Psoas muscle (tissue), 8 donors: ENCODE measurements around the gene SLX9. TPM values are rescaled to one million over a fixed set of nuclear protein-coding genes. Genes with fewer than 3 reads are reported as not detected.

Source experiments
- ATAC-seq, 4 donors: fragments of 200-7000 bp; cut with Tn5 transposase; one replicate each; pipeline ENCODE4 v1.9.1; 2020; ENCODE audit warnings: moderate library complexity in 3 of 4, mild to moderate bottlenecking in 2 of 4
- DNase-seq, 2 donors: peaks; one replicate each; pipeline ENCODE4 v3.0.0-alpha.2; 2020
- H3K27ac ChIP-seq: fragments of 200-600 bp; one replicate; pipeline ENCODE4 v1.8.0; 2022
- H3K27me3 ChIP-seq, 3 donors: fragments of 200-600 bp in 1 of 3; one replicate each; pipeline versions ENCODE4 v1.6.1 to v1.8.0; 2013 to 2022; ENCODE audit warnings: low read length in 2 of 3, mild to moderate bottlenecking in 2 of 3, moderate library complexity in 1 of 3; ENCODE audit not compliant: insufficient read depth in 3 of 3
- H3K36me3 ChIP-seq, 2 donors: fragments of 200-600 bp in 1 of 2; one replicate each; pipeline versions ENCODE4 v1.6.1 to v1.8.0; 2013 to 2022; ENCODE audit warnings: low read depth in 1 of 2, mild to moderate bottlenecking in 1 of 2, moderate library complexity in 1 of 2; ENCODE audit not compliant: insufficient read depth in 1 of 2
- H3K4me1 ChIP-seq: fragments of 200-600 bp; one replicate; pipeline ENCODE4 v1.8.0; 2022
- H3K4me3 ChIP-seq: fragments of 200-600 bp; one replicate; pipeline ENCODE4 v1.8.0; 2022; ENCODE audit warnings: mild to moderate bottlenecking
- H3K9me3 ChIP-seq: fragments of 200-600 bp; one replicate; pipeline ENCODE4 v1.8.0; 2022
- CTCF ChIP-seq: fragments of 200-600 bp; IDR thresholded peaks from one replicate; pipeline ENCODE4 v1.8.0; 2022; ENCODE audit warnings: antibody characterized with exemption
- WGBS, 3 donors: extraction: QIAGEN DNeasy Blood & Tissue Kit; methylation state at CpG; one replicate each; pipeline versions ENCODE4 v1.1.6 to v1.1.7; 2013; 5-methylcytosine and 5-hydroxymethylcytosine counted together
- intact Hi-C, 2 donors: fragments of 100-400 bp; cut with DNase I; formaldehyde crosslinking; loops; one replicate each; pipeline versions ENCODE4 v1.11.0 to v1.14.2; 2022
- polyA plus RNA-seq, 3 donors: library from polyadenylated mRNA; stranded (reverse); fragments of 200-250 nt; gene quantifications; one replicate each; pipeline ENCODE4 v1.2.3, GENCODE V29; 2013
- total RNA-seq, 4 donors: library from RNA; stranded (reverse); fragmentation: NEBNext Ultra II Directional in 2 of 4; extraction: Animal tissue kit (Norgen Biotek cat#: 25700) in 2 of 4; gene quantifications; one replicate each; pipeline versions ENCODE4 v1.2.1 to v1.2.4, GENCODE V29; 2021 to 2023
- donor health status: healthy with polysubstance abuse.
- donor health status: DM: no; HTN: no; CAD: no; lungs with moderate emphysema.
- donor health status: Bipolar disorder and iron deficiency.
- donor health status: healthy.
- donor health status: DM: yes; HTN: yes; CAD: no.
- donor health status: DM: no; HTN: no; CAD: no.
- donor health status: DM: no; HTN: no; CAD: no.
- donor health status: DM: yes; HTN: yes; CAD: no.

The SLX9 gene
- total and polyA plus RNA-seq, 7 donors: 20.2 to 69.2 (median 30.1) TPM

- H3K4me1 ChIP-seq: peaks cover 8% of the 10 kb centered on the region
- WGBS, 3 donors: 81 to 85% (median 84%) methylated on average over 24 of the region's 24 CpGs
- H3K27me3 ChIP-seq: no peaks in the 10 kb centered on the region
- intact Hi-C loops: no loop called here
- H3K27ac ChIP-seq: no peak overlapping the region
- no peaks in the 10 kb centered on the region for H3K9me3 ChIP-seq
- ATAC-seq: no peak
- no peak overlapping the region for H3K4me3 ChIP-seq
- DNase-seq: no peak
- TF ChIP-seq CTCF: no peak
- peaks cover 0 to 29% of the 10 kb centered on the region in 2 donors for H3K36me3 ChIP-seq
Measured at GRCh38 chr21:44969931-44970755, 30.3 kb downstream of the SLX9 start.

GRCh38 chr21:44970766-44971671, 31.2 kb downstream of the SLX9 start:
- DNase-seq (no peak), ATAC-seq (no peak)
- no peak for TF ChIP-seq CTCF
- intact Hi-C loops: no loop called here
- Histone ChIP-seq H3K4me1 (peaks cover 8% of the 10 kb centered on the region), H3K27ac (no peak overlapping the region), H3K36me3 (peaks cover 0 to 32% of the 10 kb centered on the region in 2 donors), H3K4me3 (no peak overlapping the region), H3K27me3 (no peaks in the 10 kb centered on the region), H3K9me3 (no peaks in the 10 kb centered on the region)
- WGBS, 3 donors: 85 to 88% (median 88%) methylated on average over 30 to 36 of the region's 36 CpGs

- Histone ChIP-seq H3K27ac (no peak overlapping the region), H3K4me3 (no peak overlapping the region), H3K9me3 (no peaks in the 10 kb centered on the region), H3K4me1 (peaks cover 6% of the 10 kb centered on the region), H3K36me3 (peaks cover 0 to 36% of the 10 kb centered on the region in 2 donors), H3K27me3 (no peaks in the 10 kb centered on the region)
- DNase-seq (no peak), ATAC-seq (no peak)
- 69 to 90% (median 84%) methylated on average over 9 to 10 of the region's 10 CpGs for WGBS, 3 donors
- intact Hi-C loops: no loop called here
- TF ChIP-seq CTCF: no peak
Measured at GRCh38 chr21:44971672-44971995, 31.8 kb downstream of the SLX9 start.

- no peak overlapping the region for H3K4me3 ChIP-seq
- no peak overlapping the region for H3K27ac ChIP-seq
- no peaks in the 10 kb centered on the region for H3K27me3 ChIP-seq
- ATAC-seq: no peak
- H3K9me3 ChIP-seq: no peaks in the 10 kb centered on the region
- intact Hi-C loops: no loop called here
- H3K36me3 ChIP-seq: peaks cover 0 to 38% of the 10 kb centered on the region in 2 donors
- DNase-seq: no peak
- TF ChIP-seq CTCF: no peak
- no peaks in the 10 kb centered on the region for H3K4me1 ChIP-seq
- WGBS, 3 donors: 92 to 93% (median 93%) methylated on average over 19 of the region's 19 CpGs
Measured at GRCh38 chr21:44972301-44972814, 32.5 kb downstream of the SLX9 start.
